BJ (cell line): ENCODE data around the gene SNX5. TPM values are rescaled to one million over a fixed set of nuclear protein-coding genes. Genes with fewer than 3 reads are reported as not detected.
"Not testable (repeated sequence)": the region's sequence is repeated elsewhere in the genome, so short reads cannot be mapped to it uniquely, and the experiment has no call there.

Experiments used
- CTCF ChIA-PET: fragments of 350-600 bp; formaldehyde crosslinking; extraction: SDS; loops from one replicate; lab custom pipeline; 2021; ENCODE audit warnings: antibody characterized with exemption, inconsistent platforms; lab: Yijun Ruan, JAX
- POLR2A ChIA-PET: fragments of 300-600 bp; sonication (Branson Sonifier 250); formaldehyde crosslinking; extraction: SDS; loops from one replicate; lab custom pipeline; 2021; ENCODE audit warnings: antibody characterized with exemption; lab: Charles Lee
- DNase-seq: peaks from one replicate; pipeline ENCODE4 v3.0.0-alpha.2; 2011; ENCODE audit warnings: low read depth
- H3K27me3 ChIP-seq: 2 replicates; pipeline ENCODE4 v1.6.0; 2011; ENCODE audit warnings: low read length; ENCODE audit not compliant: control insufficient read depth, insufficient read depth
- H3K36me3 ChIP-seq: 2 replicates; pipeline ENCODE4 v1.5.1; 2011; ENCODE audit warnings: low read length; ENCODE audit not compliant: control insufficient read depth, insufficient read depth
- H3K4me3 ChIP-seq: 2 replicates; pipeline ENCODE4 v1.5.1; 2011; ENCODE audit warnings: low read depth, mild to moderate bottlenecking, control low read depth, low read length
- polyA plus RNA-seq: library from polyadenylated mRNA; depleted of rRNA; stranded (reverse); fragments of >200 nt; gene quantifications from 2 replicates; pipeline ENCODE4 v1.2.3, GENCODE V29; 2011
- TF ChIP-seq, protein P1 (sequence below): IDR thresholded peaks from 2 replicates; pipeline ENCODE4 v1.5.1; 2011; ENCODE audit warnings: low read depth, mild to moderate bottlenecking, control low read depth, inconsistent platforms, low read length, moderate library complexity; ENCODE audit not compliant: insufficient read depth

Gene SNX5
- polyA plus RNA-seq, 1 experiment: 52.7 TPM

DNA sequence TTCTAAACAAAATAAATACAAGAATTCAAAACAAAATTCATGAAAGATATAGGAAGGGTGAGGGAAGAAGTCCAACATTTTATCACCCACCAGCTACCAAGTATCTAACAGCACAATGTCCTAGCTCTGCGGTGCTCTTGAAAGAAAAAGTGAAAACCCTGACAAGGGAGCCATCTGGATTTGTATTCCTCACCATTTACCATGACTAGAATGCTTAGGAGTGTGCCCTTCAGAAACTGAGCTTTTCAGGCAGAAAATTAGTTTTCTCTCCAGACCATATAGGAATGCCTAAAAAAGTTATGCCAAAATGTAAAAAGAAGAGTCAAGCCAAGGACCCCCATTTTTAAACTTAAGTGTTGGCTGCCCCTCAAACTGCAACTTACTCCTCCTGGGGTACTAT, 4.5 kb downstream of the SNX5 start:
- no peaks in the 10 kb centered on the region for H3K27me3 ChIP-seq
- H3K36me3 ChIP-seq: no peaks in the 10 kb centered on the region
- TF ChIP-seq, protein P1, sequence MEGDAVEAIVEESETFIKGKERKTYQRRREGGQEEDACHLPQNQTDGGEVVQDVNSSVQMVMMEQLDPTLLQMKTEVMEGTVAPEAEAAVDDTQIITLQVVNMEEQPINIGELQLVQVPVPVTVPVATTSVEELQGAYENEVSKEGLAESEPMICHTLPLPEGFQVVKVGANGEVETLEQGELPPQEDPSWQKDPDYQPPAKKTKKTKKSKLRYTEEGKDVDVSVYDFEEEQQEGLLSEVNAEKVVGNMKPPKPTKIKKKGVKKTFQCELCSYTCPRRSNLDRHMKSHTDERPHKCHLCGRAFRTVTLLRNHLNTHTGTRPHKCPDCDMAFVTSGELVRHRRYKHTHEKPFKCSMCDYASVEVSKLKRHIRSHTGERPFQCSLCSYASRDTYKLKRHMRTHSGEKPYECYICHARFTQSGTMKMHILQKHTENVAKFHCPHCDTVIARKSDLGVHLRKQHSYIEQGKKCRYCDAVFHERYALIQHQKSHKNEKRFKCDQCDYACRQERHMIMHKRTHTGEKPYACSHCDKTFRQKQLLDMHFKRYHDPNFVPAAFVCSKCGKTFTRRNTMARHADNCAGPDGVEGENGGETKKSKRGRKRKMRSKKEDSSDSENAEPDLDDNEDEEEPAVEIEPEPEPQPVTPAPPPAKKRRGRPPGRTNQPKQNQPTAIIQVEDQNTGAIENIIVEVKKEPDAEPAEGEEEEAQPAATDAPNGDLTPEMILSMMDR: no peak
- ChIA-PET CTCF (interaction anchor here (0.8 to 1.2 kb wide), 4 partner anchors 19 to 428 kb away, joined by 3 to 4 read pairs (median 4); no protein-coding TSS in a partner anchor), POLR2A (no interaction called here)
- no peak overlapping the region for H3K4me3 ChIP-seq
- DNase-seq: no peak

DNA sequence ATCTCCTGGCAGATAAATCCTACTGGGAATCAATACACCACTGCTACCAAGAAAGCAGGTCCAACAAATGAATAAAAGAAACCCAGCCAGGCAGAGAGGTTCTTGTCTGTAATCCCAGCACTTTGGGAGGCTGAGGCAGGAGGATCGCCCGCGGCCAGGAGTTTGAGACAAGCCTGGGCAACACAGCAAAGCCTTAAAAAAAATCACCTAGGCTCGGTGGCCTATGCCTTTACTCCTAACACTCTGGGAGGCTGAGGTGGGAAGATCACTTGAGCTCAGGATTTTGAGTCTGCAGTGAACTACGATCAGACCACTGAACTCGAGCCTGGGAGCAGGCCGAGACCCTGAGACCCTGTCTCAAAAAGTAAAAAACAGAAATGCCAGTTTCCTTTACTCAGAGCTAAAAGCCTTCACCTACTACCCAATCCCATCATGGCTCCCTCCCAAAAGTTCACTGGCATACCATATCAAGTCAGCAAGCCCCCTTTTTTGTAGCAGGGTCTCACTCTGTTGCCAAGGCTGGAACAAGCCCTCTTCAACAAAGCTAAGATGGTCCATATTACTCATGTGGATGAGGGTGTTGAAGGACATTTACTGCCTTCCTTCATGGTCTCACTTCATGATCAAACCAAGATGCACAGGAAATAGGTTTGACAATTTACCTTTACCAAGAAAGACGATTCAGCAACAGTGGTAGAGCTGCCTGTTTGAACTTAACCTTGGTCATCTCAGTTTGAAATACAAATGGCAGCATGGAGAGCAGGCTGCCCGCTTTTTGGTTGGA, 5.3 kb downstream of the SNX5 start:
- ChIA-PET CTCF (interaction anchor here (0.8 to 1.2 kb wide), 5 partner anchors 20 to 427 kb away, joined by 3 to 4 read pairs (median 3); no protein-coding TSS in a partner anchor), POLR2A (interaction anchor here (0.5 kb wide), 1 partner anchor 310 kb away, joined by 10 read pairs; no protein-coding TSS in a partner anchor)
- Histone ChIP-seq H3K36me3 (no peaks in the 10 kb centered on the region), H3K27me3 (no peaks in the 10 kb centered on the region), H3K4me3 (no peak overlapping the region)
- TF ChIP-seq, protein P1: no peak
- DNase-seq: no peak

DNA sequence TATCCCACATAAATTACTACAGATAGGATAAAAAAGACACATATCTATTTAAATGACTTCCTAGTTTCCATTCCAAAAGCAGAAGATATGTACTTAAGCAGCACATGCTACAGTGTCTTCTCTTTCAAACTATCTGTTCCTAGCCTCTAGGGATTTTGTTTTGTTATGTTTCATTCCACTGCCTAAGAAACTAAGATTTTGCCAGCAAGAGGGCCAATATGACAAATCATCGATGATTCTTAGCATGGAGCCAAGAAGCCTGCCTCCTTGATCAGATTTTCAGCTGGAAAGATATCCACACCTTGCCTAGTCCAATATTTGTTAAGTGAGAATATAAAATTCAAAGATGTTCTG, 7.0 kb downstream of the SNX5 start:
- peaks cover 2% of the 10 kb centered on the region; the same call in 1 of the 2 replicates for H3K36me3 ChIP-seq
- ChIA-PET CTCF (interaction anchor here (1.1 kb wide), 1 partner anchor 23 kb away, joined by 3 read pairs; no protein-coding TSS in a partner anchor), POLR2A (no interaction called here)
- TF ChIP-seq, protein P1: no peak
- H3K27me3 ChIP-seq: no peaks in the 10 kb centered on the region
- H3K4me3 ChIP-seq: no peak overlapping the region
- DNase-seq: no peak

DNA sequence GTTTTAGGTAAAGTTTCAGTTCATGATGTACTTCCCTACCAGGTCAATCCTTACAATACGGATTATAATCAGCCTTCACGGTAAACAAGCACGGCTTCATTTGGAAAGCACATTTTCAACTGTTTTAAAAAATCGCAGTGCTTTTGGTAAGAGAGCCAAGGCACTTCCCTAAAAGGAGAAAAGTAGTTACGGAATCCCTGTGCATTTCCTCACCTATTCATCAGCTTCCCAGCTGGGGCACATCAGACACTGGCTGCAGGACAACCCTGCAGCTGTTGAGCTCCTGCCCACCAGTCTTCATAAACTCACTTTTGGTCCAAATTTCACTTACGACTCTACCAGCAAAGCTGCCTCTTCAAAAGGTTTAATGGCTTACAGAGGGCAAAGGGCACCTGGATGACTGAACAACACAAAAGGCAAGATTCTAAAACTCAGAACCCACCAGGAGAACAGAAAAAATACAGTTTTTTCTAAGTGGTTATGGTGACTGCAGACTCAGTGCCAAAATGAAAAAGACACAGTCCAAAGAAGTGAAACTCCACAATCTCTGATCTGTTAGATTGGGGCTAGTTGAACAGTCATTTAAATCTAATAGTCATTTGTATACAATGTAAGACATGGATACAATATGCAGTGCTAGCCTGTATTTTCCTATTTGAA, 7.5 kb downstream of the SNX5 start:
- TF ChIP-seq, protein P1: no peak
- ChIA-PET CTCF (interaction anchor here (0.6 to 0.8 kb wide), 3 partner anchors 34 to 315 kb away, joined by 3 read pairs; partner anchors contain the start of gene RRBP1), POLR2A (no interaction called here)
- Histone ChIP-seq H3K36me3 (peaks cover 4% of the 10 kb centered on the region), H3K4me3 (no peak overlapping the region), H3K27me3 (no peaks in the 10 kb centered on the region)
- DNase-seq: no peak

DNA sequence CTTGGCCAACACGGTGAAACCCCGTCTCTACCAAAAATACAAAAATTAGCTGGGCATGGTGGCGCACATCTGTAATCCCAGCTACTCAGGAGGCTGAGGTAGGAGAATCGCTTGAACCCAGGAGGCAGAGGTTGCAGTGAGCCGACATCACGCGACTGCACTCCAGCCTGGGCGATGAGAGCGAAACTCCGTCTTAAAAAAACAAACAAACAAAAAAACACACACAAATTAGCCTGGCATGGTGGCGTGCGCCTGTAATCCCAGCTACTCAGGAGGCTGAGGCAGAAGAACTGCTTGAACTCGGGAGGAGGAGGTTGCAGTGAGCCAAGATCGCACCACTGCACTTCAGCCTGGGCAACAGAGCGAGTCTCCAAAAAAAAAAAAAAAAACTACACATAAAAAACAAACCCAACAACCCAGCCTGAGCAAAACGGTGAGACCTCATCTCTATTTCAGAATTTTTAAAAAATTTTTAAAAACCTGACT, 8.2 kb downstream of the SNX5 start:
- not testable (repeated sequence) for H3K36me3 ChIP-seq, H3K27me3 ChIP-seq, H3K4me3 ChIP-seq, DNase-seq
- CTCF ChIA-PET: interaction anchor here (0.6 to 2.3 kb wide), 4 partner anchors 9 to 315 kb away, joined by 3 to 7 read pairs (median 3); partner anchors contain the start of gene RRBP1
- POLR2A ChIA-PET: interaction anchor here (0.7 kb wide), 1 partner anchor 391 kb away, joined by 3 read pairs; the partner anchor contains the start of gene DSTN
